GM19099 (cell line): ENCODE results near the gene LRP5.

Experiments used
- POLR2A ChIP-seq: IDR thresholded peaks from 3 replicates; pipeline ENCODE4 v1.6.1; 2011; ENCODE audit warnings: low read depth; ENCODE audit not compliant: insufficient read length; ENCODE audit errors: extremely low read depth

LRP5 gene

GRCh38 chr11:68392822-68393221 lies 80.4 kb downstream of the LRP5 start:
- TF ChIP-seq POLR2A, result no peak

- TF ChIP-seq POLR2A, result no peak
Observed at GRCh38 chr11:68396516-68396915, 84.1 kb downstream of the LRP5 start.

- no peak for TF ChIP-seq POLR2A
Observed at GRCh38 chr11:68397256-68397655, 84.9 kb downstream of the LRP5 start.

GRCh38 chr11:68398995-68399851 lies 86.8 kb downstream of the LRP5 start:
- no peak for TF ChIP-seq POLR2A

GRCh38 chr11:68399916-68400315 lies 87.5 kb downstream of the LRP5 start:
- TF ChIP-seq POLR2A, result no peak

- TF ChIP-seq POLR2A, result no peak
Observed at GRCh38 chr11:68401856-68402255, 89.5 kb downstream of the LRP5 start.

- TF ChIP-seq POLR2A, result no peak
Observed at GRCh38 chr11:68402355-68403031, 90.1 kb downstream of the LRP5 start.

GRCh38 chr11:68403424-68403823 lies 91.0 kb downstream of the LRP5 start:
- no peak for TF ChIP-seq POLR2A

GRCh38 chr11:68403831-68404230 lies 91.4 kb downstream of the LRP5 start:
- no peak for TF ChIP-seq POLR2A

- TF ChIP-seq POLR2A, result no peak
Observed at GRCh38 chr11:68406324-68407313, 94.2 kb downstream of the LRP5 start.

GRCh38 chr11:68408512-68408911 lies 96.1 kb downstream of the LRP5 start:
- TF ChIP-seq POLR2A, result no peak

GRCh38 chr11:68409748-68410344 lies 97.5 kb downstream of the LRP5 start:
- no peak for TF ChIP-seq POLR2A

GRCh38 chr11:68411501-68411991 lies 99.2 kb downstream of the LRP5 start:
- no peak for TF ChIP-seq POLR2A
